GM18867 (cell line): ENCODE data around the gene LAMTOR5.
"Not testable (repeated sequence)": the region's sequence is repeated elsewhere in the genome, so short reads cannot be mapped to it uniquely, and the experiment has no call there.

Experiments
- ATAC-seq: cut with Tn5 transposase; IDR thresholded peaks from one replicate; pipeline ENCODE4 v1.9.1; 2021; ENCODE audit warnings: mild to moderate bottlenecking, moderate library complexity; ENCODE audit not compliant: unreplicated experiment

LAMTOR5 gene

GRCh38 chr1:110428946-110429345 is 21.5 kb upstream of the LAMTOR5 start:
- ATAC-seq = no peak

GRCh38 chr1:110426854-110427253 is 19.4 kb upstream of the LAMTOR5 start:
- ATAC-seq = no peak

GRCh38 chr1:110425612-110426152 is 18.2 kb upstream of the LAMTOR5 start:
- ATAC-seq = no peak

- ATAC-seq = no peak
Measured at GRCh38 chr1:110424699-110425611, 17.5 kb upstream of the LAMTOR5 start.

- ATAC-seq = no peak
Measured at GRCh38 chr1:110420874-110421793, 13.6 kb upstream of the LAMTOR5 start.

- no peak for ATAC-seq
Measured at GRCh38 chr1:110420023-110420662, 12.6 kb upstream of the LAMTOR5 start.

- ATAC-seq = no peak
Measured at GRCh38 chr1:110418729-110419128, 11.2 kb upstream of the LAMTOR5 start.

- not testable (repeated sequence) for ATAC-seq
Measured at GRCh38 chr1:110413045-110413444, 5.6 kb upstream of the LAMTOR5 start.

GRCh38 chr1:110412576-110412975 is 5.1 kb upstream of the LAMTOR5 start:
- ATAC-seq = no peak

GRCh38 chr1:110411173-110411735 is 3.8 kb upstream of the LAMTOR5 start:
- no peak for ATAC-seq

- ATAC-seq = no peak
Measured at GRCh38 chr1:110409316-110409715, 1.8 kb upstream of the LAMTOR5 start.

- no peak for ATAC-seq
Measured at GRCh38 chr1:110408488-110408887, 994 bp upstream of the LAMTOR5 start.

GRCh38 chr1:110406407-110406806 is 1.1 kb downstream of the LAMTOR5 start:
- not testable (repeated sequence) for ATAC-seq

GRCh38 chr1:110404401-110404800 is 3.1 kb downstream of the LAMTOR5 start:
- no peak for ATAC-seq

- no peak for ATAC-seq
Measured at GRCh38 chr1:110403805-110404204, 3.7 kb downstream of the LAMTOR5 start.

GRCh38 chr1:110396259-110396958 is 11.1 kb downstream of the LAMTOR5 start:
- not testable (repeated sequence) for ATAC-seq

- ATAC-seq = no peak
Measured at GRCh38 chr1:110394493-110394820, 13.0 kb downstream of the LAMTOR5 start.

- no peak for ATAC-seq
Measured at GRCh38 chr1:110393691-110394492, 13.6 kb downstream of the LAMTOR5 start.

GRCh38 chr1:110393286-110393685 is 14.2 kb downstream of the LAMTOR5 start:
- no peak for ATAC-seq
